GM19023 (cell line): ENCODE measurements around the gene ARHGEF28.

Experiments
- ATAC-seq: cut with Tn5 transposase; IDR thresholded peaks from one replicate; pipeline ENCODE4 v1.9.1; 2021; ENCODE audit warnings: mild to moderate bottlenecking, moderate library complexity; ENCODE audit not compliant: unreplicated experiment

ARHGEF28 gene

GRCh38 chr5:73950912-73951430 lies 325.0 kb downstream of the ARHGEF28 start:
- ATAC-seq: no peak

- ATAC-seq: no peak
These were observed 326.9 kb downstream of the ARHGEF28 start for GRCh38 chr5:73952872-73953271.

GRCh38 chr5:73954381-73954780 lies 328.4 kb downstream of the ARHGEF28 start:
- no peak for ATAC-seq

GRCh38 chr5:73955271-73955846 lies 329.4 kb downstream of the ARHGEF28 start:
- no peak for ATAC-seq

- no peak for ATAC-seq
These were observed 331.5 kb downstream of the ARHGEF28 start for GRCh38 chr5:73957397-73958001.

GRCh38 chr5:73958037-73958436 lies 332.0 kb downstream of the ARHGEF28 start:
- ATAC-seq: no peak

GRCh38 chr5:73960023-73960422 lies 334.0 kb downstream of the ARHGEF28 start:
- peak; percentile 67 for ATAC-seq

- ATAC-seq: no peak
These were observed 334.4 kb downstream of the ARHGEF28 start for GRCh38 chr5:73960426-73960825.

- ATAC-seq: no peak
These were observed 336.9 kb downstream of the ARHGEF28 start for GRCh38 chr5:73962801-73963425.

GRCh38 chr5:73964352-73964865 lies 338.4 kb downstream of the ARHGEF28 start:
- ATAC-seq: no peak

GRCh38 chr5:73966451-73966850 lies 340.5 kb downstream of the ARHGEF28 start:
- no peak for ATAC-seq

GRCh38 chr5:73967347-73967746 lies 341.4 kb downstream of the ARHGEF28 start:
- no peak for ATAC-seq

GRCh38 chr5:73968246-73968645 lies 342.2 kb downstream of the ARHGEF28 start:
- ATAC-seq: no peak

- no peak for ATAC-seq
These were observed 342.7 kb downstream of the ARHGEF28 start for GRCh38 chr5:73968729-73969128.

- ATAC-seq: no peak
These were observed 343.4 kb downstream of the ARHGEF28 start for GRCh38 chr5:73969195-73970036.

- no peak for ATAC-seq
These were observed 345.3 kb downstream of the ARHGEF28 start for GRCh38 chr5:73971326-73971725.

GRCh38 chr5:73973135-73973534 lies 347.1 kb downstream of the ARHGEF28 start:
- ATAC-seq: no peak

- no peak for ATAC-seq
These were observed 348.9 kb downstream of the ARHGEF28 start for GRCh38 chr5:73974871-73975360.

GRCh38 chr5:73975845-73976244 lies 349.8 kb downstream of the ARHGEF28 start:
- no peak for ATAC-seq

- no peak for ATAC-seq
These were observed 351.1 kb downstream of the ARHGEF28 start for GRCh38 chr5:73977146-73977545.

- ATAC-seq: no peak
These were observed 353.3 kb downstream of the ARHGEF28 start for GRCh38 chr5:73979321-73979720.
